HG02798 (cell line): ENCODE data around the gene SHLD1.

Experiments
- ATAC-seq: cut with Tn5 transposase; IDR thresholded peaks from one replicate; pipeline ENCODE4 v1.9.1; 2021; ENCODE audit warnings: mild to moderate bottlenecking; ENCODE audit not compliant: unreplicated experiment, poor library complexity

SHLD1 gene

DNA sequence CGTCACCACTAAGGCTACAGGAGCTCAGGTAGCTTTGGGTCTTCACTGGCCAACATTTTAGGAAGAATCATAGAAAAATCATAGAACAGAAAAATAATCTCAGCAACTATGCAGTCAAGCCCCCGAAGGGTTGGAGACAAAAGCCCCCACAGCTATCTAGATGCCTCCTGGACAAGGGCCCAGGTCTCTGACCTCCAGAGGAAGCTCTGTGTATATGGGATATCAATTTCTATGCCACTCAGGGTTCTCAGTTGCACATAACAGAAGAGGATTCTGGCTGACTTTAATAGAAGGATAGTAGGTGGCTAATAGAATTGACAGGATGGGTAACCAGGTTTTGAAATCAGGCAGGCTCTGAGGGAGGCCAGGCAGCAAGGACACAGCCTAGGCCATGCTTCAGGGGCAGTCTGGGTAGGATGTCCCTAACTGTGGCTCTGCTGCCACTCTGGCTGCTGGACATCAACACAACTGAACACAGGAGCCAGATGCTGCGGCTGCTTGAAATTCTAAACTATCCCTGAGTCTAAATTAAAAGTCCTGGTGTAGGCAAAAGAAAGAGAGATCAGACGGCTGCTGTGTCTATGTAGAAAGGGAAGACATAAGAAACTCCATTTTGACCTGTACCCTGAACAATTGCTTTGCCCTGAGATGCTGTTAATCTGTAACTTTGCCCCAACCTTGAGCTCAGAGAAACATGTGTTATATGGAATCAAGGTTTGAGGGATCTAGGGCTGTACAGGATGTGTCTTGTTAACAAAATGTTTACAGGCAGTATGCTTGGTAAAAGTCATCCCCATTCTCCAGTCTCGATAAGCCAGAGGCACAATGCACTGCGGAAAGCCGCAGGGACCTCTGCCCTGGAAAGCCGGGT lies 134.5 kb downstream of the SHLD1 start:
- no peak for ATAC-seq

DNA sequence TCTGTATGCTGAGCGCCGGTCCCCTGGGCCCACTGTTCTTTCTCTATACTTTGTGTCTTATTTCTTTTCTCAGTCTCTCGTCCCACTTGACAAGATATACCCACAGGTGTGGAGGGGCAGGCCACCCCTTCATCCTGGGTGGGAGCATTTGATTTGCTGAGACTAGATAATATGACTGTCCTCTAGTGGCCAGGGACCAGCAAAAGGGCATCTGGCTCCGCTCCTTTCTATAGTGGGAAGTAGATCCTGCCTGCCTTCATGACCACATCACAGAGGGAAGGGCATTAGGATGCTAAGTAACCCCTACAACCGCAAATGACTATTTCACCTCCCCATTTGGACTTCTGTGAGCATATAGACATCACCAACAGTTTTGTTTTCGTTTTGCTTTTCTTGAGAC lies 135.7 kb downstream of the SHLD1 start:
- no peak for ATAC-seq

GRCh38 chr20:5886788-5887187 lies 136.6 kb downstream of the SHLD1 start:
- ATAC-seq: no peak

GRCh38 chr20:5887386-5887785 lies 137.2 kb downstream of the SHLD1 start:
- ATAC-seq: no peak

- no peak for ATAC-seq
These were observed 137.8 kb downstream of the SHLD1 start for GRCh38 chr20:5888041-5888440.

DNA sequence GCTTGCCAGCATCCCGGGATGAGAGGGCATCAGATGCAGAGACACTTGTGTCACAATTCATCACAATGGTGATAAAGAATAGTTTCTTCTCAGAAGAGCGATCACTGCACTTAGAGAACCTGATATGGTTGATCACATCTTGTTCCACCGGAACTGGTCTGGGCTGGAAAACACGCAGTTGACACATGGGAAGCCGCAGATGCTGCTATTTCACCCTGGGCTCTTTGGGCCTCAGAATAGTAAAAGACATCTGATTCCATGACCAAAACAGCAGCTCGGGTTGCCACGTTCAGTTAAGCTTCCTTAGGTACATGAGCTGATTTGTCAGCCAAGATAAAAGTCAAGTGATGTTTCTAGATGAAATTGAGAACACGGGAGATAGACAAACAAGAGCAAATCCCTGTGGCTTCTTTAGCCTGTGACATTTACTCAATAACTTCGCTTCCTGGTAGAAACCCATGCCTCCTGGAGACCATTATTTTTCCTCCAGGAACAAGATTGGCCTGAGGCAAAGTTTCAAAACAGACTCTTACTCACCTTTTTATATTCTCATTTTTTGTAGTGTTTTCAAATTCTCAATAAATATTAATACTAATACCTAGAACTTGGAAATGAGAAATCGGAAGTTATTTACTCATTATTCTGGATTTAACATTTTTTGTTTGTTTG lies 140.7 kb downstream of the SHLD1 start:
- no peak for ATAC-seq

GRCh38 chr20:5893052-5893451 lies 142.9 kb downstream of the SHLD1 start:
- no peak for ATAC-seq

GRCh38 chr20:5893621-5894020 lies 143.4 kb downstream of the SHLD1 start:
- ATAC-seq: no peak

- no peak for ATAC-seq
These were observed 145.4 kb downstream of the SHLD1 start for GRCh38 chr20:5895626-5896025.

DNA sequence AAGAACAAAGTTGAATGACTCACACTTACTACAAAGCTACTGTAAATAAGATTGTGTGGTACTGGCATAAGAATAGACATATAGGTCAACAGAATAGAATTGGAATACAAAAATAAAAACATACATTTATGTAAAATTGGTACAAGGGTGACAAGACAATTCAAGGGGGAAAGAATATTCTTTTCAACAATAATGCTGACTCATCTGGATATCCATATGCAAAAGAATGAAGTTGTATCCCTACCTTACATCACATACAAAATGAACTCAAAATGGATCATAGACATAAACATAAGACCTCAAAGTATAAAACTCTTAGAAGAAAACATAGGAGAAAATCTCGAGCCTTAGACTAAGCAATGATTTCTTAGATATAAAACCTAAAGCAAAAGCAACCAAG lies 149.2 kb downstream of the SHLD1 start:
- no peak for ATAC-seq

GRCh38 chr20:5900908-5901307 lies 150.7 kb downstream of the SHLD1 start:
- ATAC-seq: no peak

- no peak for ATAC-seq
These were observed 158.8 kb downstream of the SHLD1 start for GRCh38 chr20:5908981-5909380.

DNA sequence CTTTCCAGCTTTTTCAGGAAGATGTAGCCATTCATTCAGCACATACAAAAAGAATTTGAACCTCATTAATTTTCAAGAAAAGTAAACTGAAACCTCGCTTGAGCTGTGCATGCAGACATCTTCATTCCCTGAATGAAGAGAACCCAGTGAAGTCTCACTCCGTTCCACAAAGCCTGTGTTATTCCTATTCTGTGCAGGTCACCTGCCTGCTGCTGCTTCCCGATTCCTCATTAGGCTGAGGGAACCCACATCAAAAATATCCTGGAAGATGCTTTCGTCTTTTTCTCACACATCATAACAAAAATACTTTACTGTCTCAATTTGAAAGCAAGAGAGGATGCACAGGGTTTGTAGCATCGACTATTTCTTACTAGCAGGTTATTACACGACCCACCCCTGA lies 160.0 kb downstream of the SHLD1 start:
- ATAC-seq: no peak

DNA sequence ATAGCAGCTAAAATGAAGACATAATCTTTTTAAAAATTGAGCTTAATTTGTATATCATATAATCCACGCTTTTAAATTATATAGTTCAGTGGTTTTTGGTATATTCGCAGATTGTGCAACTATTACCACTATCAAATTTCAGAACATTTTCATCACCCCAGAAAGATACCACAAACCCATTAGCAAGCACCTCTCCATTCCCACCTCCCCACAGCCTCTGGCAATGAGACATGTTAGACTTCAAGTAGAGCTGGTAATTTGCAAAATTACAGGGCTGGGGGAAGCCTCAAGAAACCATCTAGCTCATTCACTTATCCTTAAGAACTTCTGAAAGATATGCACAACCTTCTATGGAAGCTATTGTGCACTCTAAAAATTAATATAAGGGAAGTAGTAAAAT lies 163.0 kb downstream of the SHLD1 start:
- ATAC-seq: no peak
